H9 (cell line): ENCODE results near the gene LIMA1. TPM values are rescaled to one million over a fixed set of nuclear protein-coding genes. Genes with fewer than 3 reads are reported as not detected.

Source experiments
- DNase-seq: peaks from one replicate; pipeline ENCODE4 v3.0.0-alpha.2; 2017
- H2AFZ ChIP-seq: one replicate; pipeline ENCODE4 v1.6.1; 2013; ENCODE audit warnings: mild to moderate bottlenecking, low read length, control low read depth, moderate library complexity
- H2AK5ac ChIP-seq: 2 replicates; pipeline ENCODE4 v1.6.1; 2013; ENCODE audit warnings: low read length, control low read depth, mixed read lengths; ENCODE audit not compliant: insufficient read length
- H2BK120ac ChIP-seq: one replicate; pipeline ENCODE4 v1.6.1; 2013; ENCODE audit warnings: low read depth, mild to moderate bottlenecking, low read length, control low read depth, inconsistent platforms; ENCODE audit not compliant: poor library complexity, severe bottlenecking
- H2BK12ac ChIP-seq: 2 replicates; pipeline ENCODE4 v1.6.1; 2013; ENCODE audit warnings: low read length, control low read depth, mixed read lengths, low read depth; ENCODE audit not compliant: insufficient read length
- H2BK15ac ChIP-seq: 2 replicates; pipeline ENCODE4 v1.6.1; 2013; ENCODE audit warnings: low read depth, low read length, control low read depth
- H2BK20ac ChIP-seq: one replicate; pipeline ENCODE4 v1.6.1; 2013; ENCODE audit warnings: low read depth, mild to moderate bottlenecking, low read length, control low read depth, inconsistent platforms; ENCODE audit not compliant: poor library complexity, severe bottlenecking
- H2BK5ac ChIP-seq: 2 replicates; pipeline ENCODE4 v1.6.1; 2013; ENCODE audit warnings: low read length, control low read depth, mixed read lengths; ENCODE audit not compliant: insufficient read length
- H3K14ac ChIP-seq: 2 replicates; pipeline ENCODE4 v1.6.1; 2013; ENCODE audit warnings: low read length, control low read depth; ENCODE audit not compliant: insufficient read depth
- H3K18ac ChIP-seq: 2 replicates; pipeline ENCODE4 v1.6.1; 2013; ENCODE audit warnings: low read depth, mild to moderate bottlenecking, mixed read lengths, low read length, control low read depth; ENCODE audit not compliant: insufficient read length
- H3K23ac ChIP-seq: 2 replicates; pipeline ENCODE4 v1.6.1; 2013; ENCODE audit warnings: low read length, control low read depth, mixed read lengths, low read depth; ENCODE audit not compliant: insufficient read length
- H3K23me2 ChIP-seq: 2 replicates; pipeline ENCODE4 v1.6.1; 2013; ENCODE audit warnings: low read depth, mild to moderate bottlenecking, mixed read lengths, low read length, control low read depth; ENCODE audit not compliant: insufficient read length, poor library complexity, severe bottlenecking
- H3K27ac ChIP-seq: 2 replicates; pipeline ENCODE4 v1.5.1; 2013; ENCODE audit warnings: low read length, control low read depth, mixed read lengths, low read depth; ENCODE audit not compliant: insufficient read length
- H3K27me3 ChIP-seq: 2 replicates; pipeline ENCODE4 v1.6.1; 2013; ENCODE audit warnings: low read length, control low read depth, inconsistent platforms; ENCODE audit not compliant: insufficient read depth
- H3K4ac ChIP-seq: 2 replicates; pipeline ENCODE4 v1.6.1; 2013; ENCODE audit warnings: low read depth, mild to moderate bottlenecking, control low read depth, inconsistent platforms, low read length, moderate library complexity
- H3K4me1 ChIP-seq: 2 replicates; pipeline ENCODE4 v1.6.1; 2013; ENCODE audit warnings: low read length, control low read depth, inconsistent platforms; ENCODE audit not compliant: insufficient read depth
- H3K4me2 ChIP-seq: 2 replicates; pipeline ENCODE4 v1.6.1; 2013; ENCODE audit warnings: low read length, control low read depth, mixed read lengths; ENCODE audit not compliant: insufficient read length, insufficient read depth
- H3K56ac ChIP-seq: 2 replicates; pipeline ENCODE4 v1.6.1; 2013; ENCODE audit warnings: low read depth, mild to moderate bottlenecking, mixed read lengths, low read length, control low read depth; ENCODE audit not compliant: insufficient read length
- H3K79me1 ChIP-seq: 2 replicates; pipeline ENCODE4 v1.6.1; 2013; ENCODE audit warnings: low read depth, mild to moderate bottlenecking, moderate library complexity, low read length, control low read depth, inconsistent platforms; ENCODE audit not compliant: insufficient read depth, poor library complexity, severe bottlenecking
- H3K79me2 ChIP-seq: 2 replicates; pipeline ENCODE4 v1.6.1; 2013; ENCODE audit warnings: low read length, control low read depth, inconsistent platforms; ENCODE audit not compliant: insufficient read depth
- H3K9ac ChIP-seq: 2 replicates; pipeline ENCODE4 v1.6.1; 2013; ENCODE audit warnings: low read length, control low read depth, mixed read lengths; ENCODE audit not compliant: insufficient read length; ENCODE audit errors: extremely low read depth
- H3K9me3 ChIP-seq: one replicate; pipeline ENCODE4 v1.6.1; 2013; ENCODE audit warnings: low read depth, low read length, inconsistent platforms; ENCODE audit not compliant: control insufficient read depth
- H3T11ph ChIP-seq: one replicate; pipeline ENCODE4 v1.6.1; 2013; ENCODE audit warnings: mild to moderate bottlenecking, low read length, control low read depth, inconsistent platforms
- H4K20me1 ChIP-seq: one replicate; pipeline ENCODE4 v1.6.1; 2013; ENCODE audit not compliant: control insufficient read depth, insufficient read length, insufficient read depth
- H4K5ac ChIP-seq: 2 replicates; pipeline ENCODE4 v1.6.1; 2013; ENCODE audit warnings: low read depth, mild to moderate bottlenecking, mixed read lengths, low read length, control low read depth; ENCODE audit not compliant: insufficient read length
- H4K8ac ChIP-seq: replicated peaks from 2 replicates; pipeline ENCODE4 v1.6.1; 2013; ENCODE audit warnings: low read length, control low read depth, mixed read lengths, low read depth; ENCODE audit not compliant: insufficient read length
- H4K91ac ChIP-seq: 2 replicates; pipeline ENCODE4 v1.6.1; 2013; ENCODE audit warnings: low read depth, mild to moderate bottlenecking, moderate library complexity, mixed read lengths, low read length, control low read depth; ENCODE audit not compliant: insufficient read length
- H3K27ac Mint-ChIP-seq, 3 experiments: 2 replicates in 2 of 3; 3 replicates in 1 of 3; pipeline ENCODE4 v1.8.0; 2020 to 2021; ENCODE audit warnings: mixed read lengths in 3 of 3, mild to moderate bottlenecking in 1 of 3, moderate library complexity in 1 of 3
- H3K27me3 Mint-ChIP-seq: 2 replicates; pipeline ENCODE4 v1.8.0; 2021; ENCODE audit warnings: low read depth, mild to moderate bottlenecking, moderate library complexity, mixed read lengths
- H3K36me3 Mint-ChIP-seq, 3 experiments: 2 replicates in 2 of 3; 3 replicates in 1 of 3; pipeline ENCODE4 v1.8.0; 2020 to 2021; ENCODE audit warnings: low read depth in 3 of 3, mixed read lengths in 3 of 3; ENCODE audit not compliant: insufficient read depth in 1 of 3
- H3K4me1 Mint-ChIP-seq, 2 experiments: 2 replicates each; pipeline ENCODE4 v1.8.0; 2020; ENCODE audit warnings: mixed read lengths in 2 of 2
- H3K4me3 Mint-ChIP-seq, 2 experiments: 2 replicates in 1 of 2; 3 replicates in 1 of 2; pipeline ENCODE4 v1.8.0; 2020 to 2021; ENCODE audit warnings: mild to moderate bottlenecking in 2 of 2, mixed read lengths in 2 of 2, moderate library complexity in 1 of 2
- H3K9me3 Mint-ChIP-seq, 2 experiments: 2 replicates in 1 of 2; 3 replicates in 1 of 2; pipeline ENCODE4 v1.8.0; 2020; ENCODE audit warnings: mild to moderate bottlenecking in 2 of 2, mixed read lengths in 2 of 2, moderate library complexity in 1 of 2
- WGBS: extraction: QIAGEN DNeasy Blood & Tissue Kit; methylation state at CpG from one replicate; pipeline ENCODE4 v1.1.7; 2013; ENCODE audit warnings: missing lambda C conversion rate, low lambda C conversion rate, mixed read lengths; ENCODE audit not compliant: insufficient read length; ENCODE audit errors: extremely low coverage; 5-methylcytosine and 5-hydroxymethylcytosine counted together
- total RNA-seq: library from RNA; stranded (reverse); gene quantifications from 2 replicates; pipeline ENCODE4 v1.2.1, GENCODE V29; 2021
- TF ChIP-seq, protein P1 (sequence below): fragments of 200-600 bp; sonication (generic); conservative IDR thresholded peaks from 3 replicates; pipeline ENCODE4 v1.8.0; 2021; ENCODE audit warnings: antibody characterized with exemption, mild to moderate bottlenecking

Gene LIMA1
- total RNA-seq, 1 experiment from 2014 or later = 40.8 TPM

DNA sequence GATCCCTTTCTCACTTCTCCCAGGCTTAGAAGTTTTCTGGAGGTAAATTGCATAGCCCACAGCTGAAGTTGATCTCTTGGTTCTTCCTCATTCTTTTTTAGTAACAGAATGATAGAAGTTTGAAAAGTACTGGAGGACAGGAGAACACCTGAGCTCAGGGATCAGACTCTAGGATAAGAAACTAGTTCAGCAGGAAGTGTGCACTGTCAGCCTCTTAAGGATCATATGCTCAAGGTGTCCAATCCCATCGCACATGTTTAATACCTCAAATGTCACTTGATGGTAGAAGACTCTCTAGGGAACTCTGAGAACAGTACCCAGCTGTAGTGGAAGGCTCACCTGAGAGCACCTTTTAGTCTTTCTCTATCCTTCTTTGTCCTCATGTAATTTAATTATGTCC lies 14.7 kb upstream of the LIMA1 start:
- Histone ChIP-seq H2AFZ (no peak overlapping the region), H2BK5ac (no peak overlapping the region), H3K9ac (no peak overlapping the region), H3K79me1 (no peaks in the 10 kb centered on the region), H4K91ac (no peak overlapping the region), H3K18ac (no peak overlapping the region), H3K4me2 (no peak overlapping the region), H3K79me2 (no peaks in the 10 kb centered on the region), H4K20me1 (no peaks in the 10 kb centered on the region), H3K23ac (no peak overlapping the region), H2BK12ac (no peak overlapping the region), H4K5ac (no peak overlapping the region), H4K8ac (no peak overlapping the region), H3K9me3 (no peaks in the 10 kb centered on the region), H2BK120ac (no peak overlapping the region), H2BK15ac (no peak overlapping the region), H3K56ac (no peak overlapping the region), H2AK5ac (no peak overlapping the region), H3K23me2 (no peaks in the 10 kb centered on the region), H2BK20ac (no peak overlapping the region), H3T11ph (no peak overlapping the region), H3K14ac (no peak overlapping the region), H3K4ac (no peak overlapping the region), H3K27ac (no peak overlapping the region), H3K27me3 (no peaks in the 10 kb centered on the region), H3K4me1 (no peaks in the 10 kb centered on the region)
- Mint-ChIP-seq H3K4me1 (peaks cover 0 to 7% of the 10 kb centered on the region in 2 experiments; a peak in 3 of 4 replicates), H3K9me3 (no peaks in the 10 kb centered on the region; a peak in 1 of 5 replicates), H3K27me3 (no peaks in the 10 kb centered on the region), H3K36me3 (no peaks in the 10 kb centered on the region), H3K27ac (no peak overlapping the region), H3K4me3 (no peak overlapping the region)
- TF ChIP-seq, protein P1, sequence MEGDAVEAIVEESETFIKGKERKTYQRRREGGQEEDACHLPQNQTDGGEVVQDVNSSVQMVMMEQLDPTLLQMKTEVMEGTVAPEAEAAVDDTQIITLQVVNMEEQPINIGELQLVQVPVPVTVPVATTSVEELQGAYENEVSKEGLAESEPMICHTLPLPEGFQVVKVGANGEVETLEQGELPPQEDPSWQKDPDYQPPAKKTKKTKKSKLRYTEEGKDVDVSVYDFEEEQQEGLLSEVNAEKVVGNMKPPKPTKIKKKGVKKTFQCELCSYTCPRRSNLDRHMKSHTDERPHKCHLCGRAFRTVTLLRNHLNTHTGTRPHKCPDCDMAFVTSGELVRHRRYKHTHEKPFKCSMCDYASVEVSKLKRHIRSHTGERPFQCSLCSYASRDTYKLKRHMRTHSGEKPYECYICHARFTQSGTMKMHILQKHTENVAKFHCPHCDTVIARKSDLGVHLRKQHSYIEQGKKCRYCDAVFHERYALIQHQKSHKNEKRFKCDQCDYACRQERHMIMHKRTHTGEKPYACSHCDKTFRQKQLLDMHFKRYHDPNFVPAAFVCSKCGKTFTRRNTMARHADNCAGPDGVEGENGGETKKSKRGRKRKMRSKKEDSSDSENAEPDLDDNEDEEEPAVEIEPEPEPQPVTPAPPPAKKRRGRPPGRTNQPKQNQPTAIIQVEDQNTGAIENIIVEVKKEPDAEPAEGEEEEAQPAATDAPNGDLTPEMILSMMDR = no peak
- WGBS = no CpG with 5 or more reads among the region's 1 CpG
- DNase-seq = no peak
